GM18909 (cell line): ENCODE measurements around the gene FAM3A.

ENCODE experiments used
- ATAC-seq: cut with Tn5 transposase; IDR thresholded peaks from one replicate; pipeline ENCODE4 v1.9.1; 2021; ENCODE audit warnings: mild to moderate bottlenecking; ENCODE audit not compliant: unreplicated experiment, poor library complexity

The FAM3A gene

DNA sequence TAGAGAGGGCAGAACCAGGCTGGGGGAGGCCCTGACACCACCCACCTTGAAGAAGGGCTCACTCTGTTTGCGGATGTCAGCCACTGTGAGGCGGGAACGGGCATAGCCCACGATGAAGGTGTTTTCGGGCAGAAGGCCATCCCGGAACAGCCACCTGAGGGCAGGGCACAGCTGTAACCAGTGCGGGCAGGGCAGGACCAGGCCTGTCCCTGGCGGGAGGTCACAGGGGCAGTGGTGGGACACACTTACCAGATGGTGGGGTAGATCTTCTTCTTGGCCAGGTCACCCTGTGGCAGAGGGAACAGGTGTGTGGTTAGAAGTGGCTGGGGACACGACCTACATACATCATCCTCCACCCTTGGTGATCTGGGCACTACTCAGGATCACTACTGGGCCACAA, 19.9 kb upstream of the FAM3A start:
- ATAC-seq = no peak

DNA sequence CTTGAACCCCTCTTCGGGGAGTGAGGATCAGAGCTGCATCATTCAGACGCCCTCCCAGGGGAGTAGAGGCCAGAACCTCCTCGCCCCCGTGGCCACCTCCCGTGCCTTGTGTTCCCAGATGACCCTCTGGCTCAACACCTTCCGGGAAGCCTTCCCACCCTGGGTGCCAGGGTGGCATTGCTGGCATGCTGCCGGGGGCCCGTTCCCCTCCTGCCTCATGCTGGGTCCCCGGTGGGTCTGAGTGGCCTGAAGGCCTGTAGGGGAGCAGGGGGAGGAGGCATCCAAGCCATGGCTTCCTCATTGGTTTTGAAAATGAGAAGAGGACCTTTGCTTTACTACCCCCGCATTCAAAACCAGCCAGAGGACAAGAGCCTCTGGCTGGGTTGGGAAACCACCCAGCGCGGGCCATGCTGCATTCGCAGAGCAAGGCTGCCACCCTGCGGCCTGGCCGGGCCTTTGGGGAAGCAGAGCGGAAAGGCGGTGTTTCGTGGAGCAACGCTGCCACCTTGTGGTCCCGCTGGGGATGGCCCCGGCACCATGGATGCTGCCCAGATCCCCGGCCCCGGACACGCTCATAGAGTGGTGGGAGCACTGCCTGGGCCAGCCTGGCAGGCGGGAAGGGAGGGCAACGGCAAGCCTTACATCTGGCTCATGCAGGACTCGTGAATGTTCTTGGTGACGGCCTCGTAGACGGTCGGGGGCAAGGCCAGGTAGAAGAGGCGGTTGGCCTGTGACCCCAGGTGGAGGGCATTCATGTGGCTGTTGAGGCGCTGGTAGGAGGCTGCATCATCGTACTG, 18.7 kb upstream of the FAM3A start:
- peak; percentile 92 for ATAC-seq

DNA sequence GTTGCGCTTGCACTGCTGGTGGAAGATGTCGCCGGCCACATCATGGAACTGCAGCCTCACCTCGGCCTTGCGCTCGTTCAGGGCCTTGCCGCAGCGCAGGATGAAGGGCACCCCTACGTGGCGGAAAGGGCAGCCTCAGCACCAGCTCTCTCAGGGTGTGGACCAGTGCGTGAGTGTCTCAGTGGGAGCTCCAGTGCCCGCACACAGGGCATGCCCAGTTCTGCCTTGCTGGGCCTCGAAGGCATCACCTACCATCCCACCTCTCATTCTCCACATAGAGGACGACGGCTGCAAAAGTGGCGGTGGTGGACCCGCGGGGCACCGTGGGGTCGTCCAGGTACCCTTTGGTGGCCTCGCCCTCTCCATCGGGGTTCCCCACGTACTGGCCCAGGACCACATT, 16.7 kb upstream of the FAM3A start:
- ATAC-seq = no peak

DNA sequence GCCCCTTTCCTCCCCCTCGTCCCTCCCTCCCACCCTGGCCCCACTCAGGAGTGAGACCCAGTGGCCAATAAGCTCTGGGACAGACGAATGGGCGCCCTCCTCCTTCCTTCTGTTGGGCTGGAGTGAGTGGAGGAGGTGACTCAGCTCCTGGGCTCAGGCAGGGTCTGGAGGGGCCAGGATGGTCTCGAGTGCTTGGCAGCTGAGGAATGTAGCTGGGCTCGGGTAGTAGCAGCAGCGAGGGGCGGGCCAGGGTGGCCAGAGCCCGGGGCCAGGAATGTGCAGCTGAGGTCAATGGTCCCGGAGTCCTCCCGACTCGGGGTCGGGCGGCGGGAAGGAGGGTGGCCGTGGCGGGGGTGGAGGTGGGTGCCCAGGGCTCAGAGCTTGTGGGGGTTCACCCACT, 15.6 kb upstream of the FAM3A start:
- ATAC-seq = no peak

DNA sequence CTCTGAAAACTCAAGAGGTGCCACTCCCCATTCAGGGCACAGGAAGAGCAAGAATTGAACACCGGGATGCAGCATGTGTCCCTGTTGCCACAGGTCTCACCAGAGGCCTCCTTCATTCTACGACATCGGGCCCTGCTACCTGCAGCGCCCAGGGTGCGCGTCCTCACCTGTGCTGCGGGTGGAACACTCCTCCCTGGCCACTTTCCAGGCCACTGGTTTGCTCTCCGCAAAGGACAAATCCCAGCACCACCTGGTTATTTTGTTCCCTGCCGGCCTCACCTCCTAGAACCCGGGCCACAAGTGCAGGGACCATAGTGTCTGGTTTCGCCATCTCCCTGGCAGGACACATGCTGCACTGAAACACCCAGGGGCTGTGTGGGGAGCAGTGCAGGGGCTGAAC, 14.3 kb upstream of the FAM3A start:
- no peak for ATAC-seq

DNA sequence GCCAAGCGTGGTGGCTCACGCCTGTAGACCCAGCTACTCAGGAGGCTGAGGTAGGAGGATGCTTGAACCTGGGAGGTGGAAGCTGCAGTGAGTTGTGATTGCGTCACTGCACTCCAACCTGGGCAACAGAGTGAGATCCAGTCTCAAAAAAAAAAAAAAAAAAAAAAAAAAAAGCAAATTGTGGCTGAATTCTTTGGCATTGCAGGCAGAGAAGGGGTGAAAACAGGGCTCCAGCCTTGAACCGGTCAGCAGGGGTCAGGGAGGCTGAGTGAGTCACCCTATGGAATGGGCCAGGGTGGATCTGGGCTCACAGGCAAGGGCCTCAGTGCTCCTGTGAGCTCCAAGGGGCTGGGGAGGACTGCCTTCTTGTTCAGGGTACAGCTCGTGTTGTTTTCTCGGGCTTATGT, 13.2 kb upstream of the FAM3A start:
- no peak for ATAC-seq

DNA sequence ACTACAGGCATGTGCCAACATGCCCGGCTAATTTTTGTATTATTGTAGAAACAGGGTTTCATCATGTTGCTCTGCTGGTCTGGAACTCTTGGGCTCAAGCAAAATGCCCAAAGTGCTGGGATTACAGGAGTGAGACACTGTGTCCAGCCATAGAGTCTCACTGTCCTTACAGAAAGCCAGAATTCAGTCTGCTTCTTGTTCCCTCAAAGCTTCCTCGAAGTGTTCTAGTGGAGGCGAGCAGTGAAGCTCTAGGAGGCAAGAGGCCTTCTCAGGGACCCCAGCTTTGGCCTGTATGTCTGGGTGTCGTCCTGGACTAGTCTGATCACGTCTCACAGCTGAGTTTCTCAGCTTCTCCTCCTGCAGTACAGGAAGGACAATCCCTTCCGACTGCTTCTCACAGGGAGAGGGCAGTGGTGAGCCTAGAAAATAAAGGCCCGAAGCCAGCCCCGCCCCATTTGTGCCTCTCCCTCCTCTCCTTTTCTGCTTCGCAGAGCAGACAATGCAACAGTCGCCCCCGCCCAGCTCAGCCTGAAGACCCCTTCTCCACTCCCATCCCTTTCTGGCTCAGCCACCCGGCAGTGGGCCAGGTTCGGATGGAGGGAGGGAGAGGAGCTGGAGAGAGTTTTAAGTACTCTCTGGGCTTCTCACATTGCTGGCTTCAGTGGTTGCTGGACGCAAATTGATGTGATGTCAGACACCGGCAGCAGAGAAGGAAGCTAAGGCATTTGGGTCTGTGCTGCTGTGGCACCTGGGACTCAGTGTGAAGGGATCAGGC, 11.1 kb upstream of the FAM3A start:
- peak; percentile 60 for ATAC-seq

- ATAC-seq = no peak
These were observed 9.8 kb upstream of the FAM3A start for GRCh38 chrX:154525606-154526490.

- ATAC-seq = no peak
These were observed 3.4 kb upstream of the FAM3A start for GRCh38 chrX:154519389-154519788.

DNA sequence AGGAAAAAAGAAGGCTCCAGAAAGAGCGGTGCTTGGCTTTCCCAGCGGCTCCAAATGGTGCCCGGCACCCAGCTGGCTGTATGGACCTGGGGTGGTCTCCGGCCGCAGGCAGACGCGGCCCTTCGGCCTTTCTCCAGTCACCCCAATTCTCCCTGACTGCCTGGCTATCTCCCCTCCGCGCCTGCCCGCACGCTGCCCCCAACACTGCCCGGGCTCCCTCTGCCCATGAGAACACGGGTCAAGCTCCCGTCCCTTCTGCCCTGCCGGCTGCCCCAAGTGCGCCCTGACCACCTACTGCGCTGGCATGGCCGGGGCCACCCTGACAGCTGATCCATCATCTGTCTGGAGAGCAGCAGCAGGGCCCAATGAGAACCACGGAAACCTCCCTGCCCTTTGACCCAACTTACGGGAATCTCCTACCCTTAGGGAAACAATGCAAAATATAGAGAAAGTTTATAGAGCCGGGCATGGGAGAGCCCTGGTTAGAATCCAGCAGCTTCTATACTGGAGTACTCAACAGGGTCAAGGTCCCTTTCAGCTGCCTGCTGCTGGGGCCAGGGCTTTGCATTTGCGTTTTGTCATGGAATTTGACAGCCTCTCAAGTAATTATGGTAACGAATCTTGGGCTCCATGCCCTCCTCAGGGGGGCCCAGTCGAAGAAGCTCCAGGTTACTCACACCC, 1.2 kb upstream of the FAM3A start:
- ATAC-seq = no peak

GRCh38 chrX:154516656-154517100, 646 bp upstream of the FAM3A start:
- no peak for ATAC-seq

GRCh38 chrX:154515090-154515965, 704 bp downstream of the FAM3A start:
- peak; percentile 12 for ATAC-seq

GRCh38 chrX:154513716-154514115, 2.3 kb downstream of the FAM3A start:
- ATAC-seq = no peak

DNA sequence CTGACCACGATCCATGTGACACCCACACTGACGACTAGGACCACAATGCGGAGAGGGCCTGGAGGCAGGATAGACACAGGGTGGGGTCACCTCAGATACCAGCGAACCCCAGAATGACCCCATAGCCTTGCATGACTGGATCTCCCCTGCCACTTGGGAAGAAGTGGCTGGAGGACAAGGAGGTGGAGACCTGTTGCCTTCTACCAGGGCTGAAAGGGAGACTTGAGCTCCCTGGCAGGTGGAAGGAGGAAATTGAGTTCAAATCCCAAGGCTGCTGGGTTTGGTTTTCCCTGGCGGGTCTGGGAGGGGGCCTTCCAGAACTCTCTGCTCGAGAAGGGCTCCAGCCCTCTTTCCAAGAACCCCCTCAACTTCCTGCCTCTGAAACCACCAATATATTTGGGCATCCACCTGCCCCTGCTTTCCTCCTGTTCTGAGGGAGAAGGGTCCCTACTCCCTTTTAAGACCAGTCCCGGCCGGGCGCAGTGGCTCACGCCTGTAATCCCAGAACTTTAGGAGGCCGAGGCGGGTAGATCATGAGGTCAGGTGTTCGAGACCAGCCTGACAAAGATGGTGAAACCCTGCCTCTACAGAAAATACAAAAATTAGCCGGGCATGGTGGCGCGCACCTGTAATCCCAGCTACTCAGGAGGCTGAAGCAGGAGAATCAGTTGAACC, 3.0 kb downstream of the FAM3A start:
- ATAC-seq = no peak

DNA sequence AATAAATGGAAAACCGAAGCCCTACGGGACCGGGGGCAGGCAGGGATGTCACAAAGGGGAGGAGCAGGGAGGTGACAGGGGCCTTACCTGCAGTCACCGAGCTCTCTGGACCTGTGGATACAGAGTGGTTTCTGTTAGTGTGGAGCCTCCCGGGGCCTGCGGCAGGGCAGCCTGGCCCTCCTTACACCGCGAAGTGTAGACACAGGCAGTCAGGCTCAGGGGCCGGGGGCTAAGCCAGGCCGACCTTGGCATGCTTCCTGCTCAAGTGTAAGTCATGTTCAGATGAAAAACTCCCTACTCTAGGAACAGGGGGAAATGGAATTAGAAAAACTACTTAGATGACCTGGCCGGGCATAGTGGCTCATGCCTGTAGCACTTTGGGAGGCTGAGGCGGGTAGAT, 4.3 kb downstream of the FAM3A start:
- ATAC-seq = no peak

- no peak for ATAC-seq
These were observed 6.6 kb downstream of the FAM3A start for GRCh38 chrX:154509455-154509854.

GRCh38 chrX:154508384-154508745, 7.7 kb downstream of the FAM3A start:
- no peak for ATAC-seq

DNA sequence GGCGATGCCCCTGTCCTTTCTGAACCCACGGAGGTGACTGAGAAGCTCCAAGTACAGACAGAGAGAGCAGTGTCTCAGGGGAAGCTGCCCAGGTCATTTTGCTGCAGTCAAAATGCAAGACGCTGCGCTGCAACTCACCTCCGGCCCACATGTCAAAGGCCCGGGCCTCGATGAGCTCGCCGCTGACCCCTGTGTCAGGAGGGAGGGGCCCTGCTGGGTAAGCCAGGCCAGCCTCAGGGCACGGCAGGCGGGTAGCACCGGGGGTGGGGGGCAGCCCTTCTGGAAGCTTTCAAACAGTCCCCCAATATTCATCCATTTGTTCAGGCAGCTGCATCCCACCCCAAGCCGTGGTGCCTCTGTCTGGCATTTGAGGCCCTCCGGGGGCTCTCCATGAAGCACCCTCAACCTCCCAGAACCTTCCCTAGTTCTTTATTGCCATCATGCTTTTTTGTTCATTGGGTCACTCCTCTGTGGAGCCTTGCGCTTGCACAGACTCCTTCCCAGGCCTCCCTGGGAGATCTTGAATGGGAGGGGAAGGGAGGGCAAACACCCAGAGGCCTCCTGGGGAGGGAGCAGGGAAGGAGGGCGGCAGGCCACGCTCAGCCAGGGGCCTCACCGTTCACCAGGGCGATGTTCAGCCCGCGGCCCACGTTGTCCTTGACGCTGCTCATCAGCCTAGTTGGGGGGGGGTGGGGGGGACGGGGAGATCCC, 8.2 kb downstream of the FAM3A start:
- ATAC-seq = no peak
